HG03457 (cell line): Measurements from ENCODE around the gene ERC2.
"Not testable (repeated sequence)": the region's sequence is repeated elsewhere in the genome, so short reads cannot be mapped to it uniquely, and the experiment has no call there.

ENCODE experiments used
- ATAC-seq: cut with Tn5 transposase; IDR thresholded peaks from one replicate; pipeline ENCODE4 v1.9.1; 2021; ENCODE audit warnings: moderate number of reproducible peaks; ENCODE audit not compliant: unreplicated experiment

ERC2 gene

DNA sequence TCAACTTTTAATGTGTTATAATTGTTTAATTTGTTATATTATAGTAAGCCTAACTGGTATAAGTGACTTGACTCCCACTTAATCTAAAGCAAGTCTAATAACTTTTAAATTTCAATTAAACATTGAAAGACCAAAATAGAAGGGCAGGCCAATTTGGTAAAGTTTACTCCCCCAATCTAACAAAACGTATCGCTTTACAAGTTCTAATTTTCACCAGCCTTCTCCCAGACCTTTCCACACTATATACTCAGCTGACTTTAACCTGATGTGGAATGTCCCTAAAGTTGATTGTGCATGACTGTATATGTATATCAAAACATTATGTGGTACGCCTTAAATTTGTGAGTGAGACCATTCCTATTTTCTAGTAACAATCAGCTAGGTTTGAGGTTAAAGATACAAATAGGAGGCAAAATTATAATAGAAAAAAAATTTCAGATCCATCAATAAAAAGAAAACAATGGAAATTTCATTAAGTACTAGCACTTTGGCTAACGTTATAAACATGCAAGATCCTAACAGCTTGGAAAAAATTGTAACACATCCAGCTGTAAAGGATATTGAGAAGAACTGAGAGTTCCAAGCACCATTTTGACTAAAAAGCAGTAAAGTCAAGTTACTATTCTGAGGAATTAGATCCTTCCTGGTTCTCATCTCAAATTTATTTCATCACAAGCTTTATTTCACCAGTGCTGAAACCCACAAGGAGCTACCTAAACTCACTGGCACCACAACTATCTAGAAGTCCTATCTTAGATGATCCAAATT is 199.5 kb downstream of the ERC2 start:
- ATAC-seq = no peak

DNA sequence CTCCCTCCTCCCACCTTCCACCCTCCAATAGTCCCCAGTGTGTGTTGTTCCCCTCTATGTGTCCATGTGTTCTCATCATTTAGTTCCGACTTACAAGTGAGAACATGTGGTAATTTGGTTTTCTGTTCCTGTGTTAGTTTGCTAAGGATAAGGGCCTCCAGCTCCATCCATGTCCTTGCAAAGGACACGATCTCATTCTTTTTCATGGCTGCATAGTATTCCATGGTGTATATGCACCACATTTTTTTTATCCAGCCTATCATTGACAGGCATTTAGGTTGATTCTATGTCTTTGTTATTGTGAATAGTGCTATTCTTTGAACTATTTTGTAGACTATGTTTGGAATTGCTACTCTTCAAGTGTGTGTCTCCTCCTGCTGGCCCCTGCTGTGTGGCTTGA is 206.4 kb downstream of the ERC2 start:
- not testable (repeated sequence) for ATAC-seq

DNA sequence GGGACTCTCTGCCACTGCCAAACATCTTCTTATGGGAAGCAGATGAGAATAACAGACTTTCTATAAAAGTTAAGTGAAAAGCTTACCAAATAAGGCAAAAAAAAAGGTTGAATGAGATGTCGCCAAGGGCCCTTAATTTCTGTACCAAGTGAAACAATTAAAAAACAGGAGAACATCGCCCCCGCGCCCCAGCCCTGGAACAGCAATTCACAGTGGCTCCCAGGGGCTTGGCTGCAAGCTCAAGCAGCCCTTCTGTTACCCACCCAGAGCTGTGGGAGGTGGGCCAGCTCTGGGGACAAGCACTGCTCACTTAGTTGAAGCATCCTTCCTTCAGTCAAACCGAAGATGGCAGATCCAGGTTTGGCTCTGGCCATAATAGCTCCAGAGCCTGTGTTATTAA is 208.0 kb downstream of the ERC2 start:
- ATAC-seq = no peak

DNA sequence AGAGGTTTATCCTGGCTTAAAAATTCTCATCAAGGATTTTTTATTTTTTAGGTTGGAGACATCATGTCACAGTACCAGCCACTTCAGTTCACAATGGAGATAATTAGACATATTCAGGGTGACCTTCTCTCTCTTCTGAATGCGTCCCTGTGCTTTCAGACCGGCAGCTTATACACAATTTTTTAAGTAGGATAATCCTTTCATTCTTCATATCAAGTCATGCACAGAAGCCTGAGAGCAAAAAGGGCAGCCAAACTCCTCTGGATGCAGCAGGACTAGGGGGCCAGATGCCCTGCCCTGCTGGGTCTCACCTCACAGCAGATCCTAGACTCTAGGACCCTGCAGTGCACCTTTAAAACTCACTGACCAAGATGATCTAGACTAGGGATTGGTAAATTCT is 210.4 kb downstream of the ERC2 start:
- no peak for ATAC-seq

DNA sequence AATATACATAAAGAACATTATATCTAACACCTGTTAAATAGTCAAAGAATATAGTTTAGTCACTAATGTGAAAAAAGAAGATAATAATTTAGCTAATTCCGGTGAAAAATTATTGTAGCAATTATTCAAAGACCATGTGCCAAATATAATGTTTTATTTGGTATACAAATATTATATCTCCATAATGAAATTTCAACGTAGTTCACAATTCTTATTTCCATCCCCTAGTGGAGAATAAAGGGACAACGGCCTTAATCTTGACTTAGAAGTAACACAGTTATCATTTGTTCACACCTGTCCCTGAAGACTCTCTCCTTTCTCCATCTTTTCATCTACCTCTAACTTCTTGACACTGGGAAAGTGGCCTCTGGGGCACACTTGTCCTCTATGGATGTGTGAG is 213.4 kb downstream of the ERC2 start:
- no peak for ATAC-seq

DNA sequence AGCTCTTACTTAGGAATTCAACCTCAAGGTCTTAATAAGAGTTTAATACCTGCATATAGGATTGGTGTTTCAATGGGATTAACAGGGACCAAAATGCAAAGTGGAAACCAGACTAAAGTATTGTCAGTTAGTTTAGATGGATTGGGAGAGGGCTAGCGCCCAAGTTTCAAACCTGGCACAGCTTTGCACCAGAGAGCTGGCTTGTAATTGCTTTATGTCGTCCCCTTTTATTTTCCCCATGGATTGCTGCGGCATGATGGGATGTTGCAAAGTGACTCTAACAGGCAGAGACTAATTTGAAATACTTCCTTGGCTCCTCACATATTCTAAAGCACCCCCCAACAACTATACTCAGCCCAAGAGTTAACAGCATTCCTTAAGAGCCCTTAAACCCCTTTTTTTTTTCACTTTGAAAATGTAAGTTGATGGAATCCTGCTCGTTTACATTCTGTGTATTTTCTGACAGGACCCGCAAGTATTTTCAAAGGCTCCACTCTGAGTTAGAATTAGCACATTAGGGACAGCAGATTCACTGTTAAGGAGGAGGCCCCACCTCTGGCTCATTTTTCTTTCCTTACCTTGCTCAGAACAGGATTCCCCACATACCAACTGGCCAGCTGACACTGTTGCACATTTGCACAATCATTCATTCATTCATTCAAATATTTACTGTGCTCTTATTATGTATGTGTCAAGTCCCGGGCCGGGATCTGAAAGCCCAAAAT is 214.2 kb downstream of the ERC2 start:
- no peak for ATAC-seq

DNA sequence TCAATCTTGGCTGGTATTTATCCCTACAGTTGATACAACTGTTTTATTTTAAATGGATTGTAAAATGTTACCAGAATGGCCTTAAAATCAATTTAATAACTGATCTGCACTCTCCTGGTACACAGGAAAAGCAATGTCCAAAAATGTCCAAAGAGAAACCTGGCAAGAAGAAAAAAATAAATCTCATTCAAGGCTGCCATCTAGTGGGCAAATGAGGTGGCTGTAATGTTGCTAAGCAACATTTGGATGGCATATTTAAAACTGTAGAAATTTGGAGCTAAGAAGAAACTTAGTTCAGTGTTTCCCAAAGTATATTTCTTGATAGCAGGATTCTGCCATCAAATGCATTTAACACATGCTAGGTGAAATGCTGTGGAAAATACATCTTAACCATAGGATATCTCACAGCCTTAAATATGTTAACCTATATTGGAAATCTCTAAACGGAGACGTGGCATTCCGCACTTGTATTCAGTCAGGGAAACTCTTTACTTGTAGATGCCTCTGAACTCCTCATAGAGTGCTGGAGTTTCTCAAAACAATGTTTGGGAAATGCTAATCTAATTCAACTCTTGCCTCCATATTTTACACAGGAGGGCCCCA is 216.8 kb downstream of the ERC2 start:
- no peak for ATAC-seq

DNA sequence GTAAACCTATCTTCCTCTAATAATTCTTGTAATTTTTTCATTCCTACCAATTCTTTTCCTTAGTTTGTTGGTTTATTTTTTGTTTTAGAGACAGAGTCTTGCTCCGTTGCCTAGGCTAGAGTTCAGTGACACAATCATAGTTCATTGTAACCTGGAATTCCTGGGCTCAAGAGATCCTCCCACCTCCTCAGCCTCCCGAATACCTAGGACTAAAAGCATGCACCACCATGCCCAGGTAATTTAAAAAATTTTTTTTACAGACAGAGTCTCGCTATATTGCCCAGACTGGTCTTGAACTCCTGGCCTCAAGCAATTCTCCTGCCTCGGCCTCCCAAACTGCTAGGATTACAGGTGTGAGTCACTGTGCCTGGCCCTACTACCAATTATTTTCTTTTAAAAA is 220.2 kb downstream of the ERC2 start:
- ATAC-seq = no peak

DNA sequence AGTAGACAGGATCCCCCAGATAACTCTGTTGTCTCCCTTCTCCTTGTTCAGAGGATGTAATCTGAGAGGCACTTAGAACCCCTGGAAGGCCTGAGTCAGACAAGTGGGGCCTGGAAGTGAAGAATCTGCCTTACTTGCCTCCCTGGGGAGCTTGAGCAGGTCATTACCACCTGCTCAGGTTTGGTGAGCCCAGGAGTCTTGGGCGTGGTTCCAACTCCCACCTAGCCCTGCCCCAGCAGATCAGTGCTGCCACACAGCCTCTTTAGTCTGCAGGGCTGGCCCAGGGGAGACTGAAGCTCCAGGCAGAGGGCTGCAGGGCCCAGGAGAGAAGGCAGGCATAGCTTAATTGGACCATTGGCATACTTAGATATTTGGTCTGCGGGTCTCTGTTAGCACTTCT is 230.0 kb downstream of the ERC2 start:
- no peak for ATAC-seq

DNA sequence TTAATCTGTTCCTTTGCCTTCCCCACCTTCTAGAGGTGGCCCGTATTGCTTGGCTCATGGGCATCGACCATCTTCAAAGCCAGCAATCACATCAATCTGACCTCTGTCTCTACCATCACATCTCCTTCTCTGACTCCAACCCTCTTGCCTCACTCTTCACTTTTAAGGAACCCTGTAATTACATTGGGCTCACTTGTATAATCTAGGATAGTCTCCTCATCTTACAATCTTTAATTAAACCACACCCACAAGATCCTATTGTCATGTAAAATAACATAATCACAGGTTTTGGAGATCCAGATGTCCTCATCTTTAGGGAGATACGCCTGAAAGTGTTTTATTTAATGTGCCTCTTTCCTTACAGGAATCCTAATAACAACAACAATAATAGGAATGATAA is 234.5 kb downstream of the ERC2 start:
- no peak for ATAC-seq

DNA sequence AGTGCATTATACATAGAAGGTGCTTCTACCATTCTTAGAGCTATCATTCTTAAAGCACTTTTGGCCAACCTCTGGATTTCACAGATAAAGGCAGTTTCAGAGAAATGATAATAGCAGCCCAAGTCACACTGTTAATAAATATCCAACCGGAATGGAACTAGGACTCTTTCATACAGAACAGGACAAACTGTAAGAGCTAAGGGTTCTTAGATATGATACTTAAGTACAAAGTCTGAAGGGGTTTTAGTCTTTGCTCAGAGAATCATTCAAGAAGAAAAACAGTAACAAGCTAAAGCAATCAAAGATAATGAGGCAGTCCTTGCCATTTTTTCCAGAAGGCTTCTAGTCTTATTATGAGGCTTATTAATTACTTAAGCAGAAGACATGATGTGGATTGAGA is 239.0 kb downstream of the ERC2 start:
- no peak for ATAC-seq

DNA sequence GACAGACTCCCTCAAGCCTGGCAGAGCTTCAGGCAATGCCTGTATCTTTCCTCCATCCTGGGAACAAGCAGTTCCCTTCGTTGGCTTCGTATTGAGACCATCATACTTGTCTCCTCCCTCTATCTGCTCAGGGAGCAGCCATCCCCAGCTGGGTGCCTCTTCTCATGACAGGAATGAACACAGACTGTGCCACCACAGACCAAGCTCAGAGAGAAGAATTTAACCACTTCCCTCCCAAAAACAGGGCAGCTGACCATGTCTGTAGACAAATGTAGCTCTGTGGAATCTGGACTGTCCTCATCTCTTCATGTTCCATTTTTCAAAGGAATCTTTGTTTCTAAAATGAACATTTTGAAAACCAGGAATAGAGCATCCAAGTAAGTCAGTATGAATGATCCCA is 245.4 kb downstream of the ERC2 start:
- ATAC-seq = no peak

DNA sequence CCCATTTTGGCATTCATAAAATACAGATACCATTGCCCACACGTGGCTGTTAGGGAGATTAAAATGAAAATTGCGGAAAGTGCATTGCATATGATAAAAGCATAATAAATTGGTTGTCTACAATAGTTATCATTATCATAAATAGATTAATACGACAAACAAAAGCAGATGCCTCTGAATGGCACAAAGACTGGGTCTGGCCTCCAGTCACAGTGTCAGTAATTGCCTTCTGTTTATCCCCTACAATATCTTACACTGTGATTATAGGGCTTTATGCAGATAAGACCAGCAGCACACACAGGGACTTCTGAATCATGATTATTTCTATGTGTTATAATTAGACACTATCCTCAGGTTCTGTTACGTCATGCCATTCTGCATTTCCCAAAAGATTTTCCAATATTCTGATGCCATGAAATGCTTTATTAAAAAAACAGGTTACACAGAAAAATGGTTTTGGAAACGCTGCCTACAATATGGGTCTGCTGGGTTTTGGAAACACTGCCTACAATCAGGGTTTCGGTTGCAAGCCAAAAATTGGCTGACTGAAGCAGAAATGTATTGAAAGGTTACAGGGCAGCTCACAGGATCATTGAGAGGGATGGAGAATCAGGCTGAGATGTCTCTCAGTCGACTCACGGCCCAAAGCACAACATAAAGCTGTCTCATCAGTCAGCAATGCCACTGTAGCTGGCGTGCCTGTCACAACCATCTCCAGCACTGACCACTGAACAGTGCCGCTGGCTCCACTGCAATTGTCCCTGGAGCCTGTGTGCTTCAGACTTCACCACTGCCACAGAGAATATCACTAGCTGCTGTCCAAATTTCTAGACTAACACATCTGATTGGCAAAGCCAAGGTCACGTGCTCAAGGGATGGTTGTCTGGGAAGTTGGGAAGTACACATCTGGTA is 248.1 kb downstream of the ERC2 start:
- no peak for ATAC-seq

DNA sequence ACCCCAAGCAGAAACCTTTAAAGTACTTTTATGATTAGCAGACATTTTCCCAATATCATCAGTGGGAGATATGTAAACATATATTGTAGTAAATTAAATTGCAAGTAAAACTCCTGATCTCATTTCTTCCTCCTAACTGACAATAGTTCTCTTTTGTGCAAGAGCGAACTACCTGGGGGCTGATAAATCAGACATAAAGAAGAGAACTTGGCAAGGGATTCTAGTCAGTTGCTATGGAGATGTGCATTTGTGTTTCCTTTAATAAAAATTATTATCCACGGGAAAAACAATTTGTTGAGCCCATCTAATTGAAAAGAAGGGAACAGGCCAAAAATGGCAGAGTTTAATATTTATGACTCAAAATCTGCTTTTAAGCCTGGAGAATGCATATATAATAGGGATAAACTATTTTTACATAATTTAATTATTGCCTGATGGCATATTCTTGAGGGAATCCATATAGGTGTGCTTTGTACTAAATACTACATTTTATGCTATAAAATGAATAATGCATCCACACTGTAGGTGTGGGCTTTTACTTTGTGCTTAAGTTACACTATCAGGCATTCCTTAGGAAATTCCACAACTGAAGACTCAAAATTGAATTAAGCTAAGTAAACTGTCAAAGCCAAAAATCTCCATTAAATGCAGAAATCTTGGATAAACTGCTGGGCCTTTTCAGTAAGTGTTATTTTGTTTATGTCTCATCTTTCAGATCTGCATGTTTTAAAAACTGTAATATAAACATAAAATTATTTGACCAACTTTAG is 258.1 kb downstream of the ERC2 start:
- ATAC-seq = no peak

DNA sequence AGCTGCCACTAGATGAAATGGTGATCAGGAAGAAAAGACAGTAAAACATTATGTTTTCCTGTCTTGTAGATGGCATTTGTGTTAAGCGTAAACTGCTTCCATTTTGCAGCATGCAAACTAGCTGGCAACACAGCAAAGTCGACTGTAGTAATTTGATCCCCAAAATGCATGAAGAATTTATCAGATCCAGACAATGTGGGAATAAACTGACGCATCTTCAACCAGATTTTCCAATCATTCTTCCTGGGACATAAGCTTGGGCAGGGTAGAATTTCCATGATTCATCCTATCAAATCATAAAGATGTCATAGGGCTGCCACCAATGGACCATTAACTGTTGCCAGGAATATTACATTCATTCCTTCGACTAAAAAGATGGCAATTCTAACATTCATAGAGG is 260.3 kb downstream of the ERC2 start:
- no peak for ATAC-seq

DNA sequence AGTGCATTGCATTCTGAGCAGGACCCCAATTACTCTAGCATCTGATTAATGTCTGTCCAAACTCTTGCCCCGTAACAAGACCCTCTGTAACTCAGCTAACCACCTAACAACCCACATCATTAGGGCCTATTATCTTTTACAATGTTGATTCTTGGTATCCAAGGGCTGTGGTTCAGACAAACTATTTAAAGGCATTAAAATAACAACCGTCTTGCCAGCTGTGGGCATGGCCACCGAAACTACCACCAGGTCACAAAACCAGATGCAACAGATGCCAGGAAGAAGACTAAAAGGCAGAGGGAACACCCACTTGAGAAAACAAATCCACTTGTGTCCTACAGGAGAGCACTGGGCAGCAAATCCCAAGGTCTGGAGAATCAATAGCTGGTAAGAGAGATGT is 262.9 kb downstream of the ERC2 start:
- no peak for ATAC-seq

DNA sequence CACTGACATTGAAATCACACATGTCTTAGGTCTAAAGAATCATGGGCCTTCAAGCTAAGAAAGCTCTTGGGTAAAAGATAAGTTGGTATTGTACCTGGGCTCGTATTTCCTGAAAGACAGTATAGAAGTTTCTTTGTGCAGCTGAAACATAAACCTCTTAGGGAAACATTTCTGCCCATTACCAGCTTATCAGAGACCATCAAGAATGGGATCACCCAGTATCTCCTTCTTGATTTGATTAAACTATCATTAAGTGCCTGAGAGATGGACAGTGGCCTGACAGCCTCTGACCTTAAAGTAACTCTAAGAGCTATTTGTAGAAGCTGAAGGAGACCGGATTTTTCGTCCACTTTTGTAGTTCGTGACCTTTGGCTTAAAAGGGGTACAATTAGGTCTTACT is 265.3 kb downstream of the ERC2 start:
- ATAC-seq = no peak

DNA sequence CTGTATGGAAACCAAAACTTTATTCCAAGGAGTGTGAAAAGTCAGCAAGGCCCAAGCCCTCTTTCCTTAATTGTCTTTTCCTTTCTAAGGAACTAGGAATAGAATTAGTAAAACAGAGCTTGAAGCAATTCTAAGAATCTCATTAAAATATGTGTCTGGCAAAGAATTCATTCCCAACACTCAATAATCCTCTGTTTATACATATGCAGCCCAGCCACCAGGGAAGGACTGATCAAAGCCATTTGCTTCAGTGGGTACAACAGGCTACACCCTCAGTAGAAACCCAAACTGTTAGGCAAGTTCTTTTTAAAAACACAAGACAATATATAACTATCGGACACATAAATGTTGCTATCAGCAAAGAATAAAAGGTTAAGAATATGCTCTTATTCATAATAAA is 266.9 kb downstream of the ERC2 start:
- no peak for ATAC-seq

DNA sequence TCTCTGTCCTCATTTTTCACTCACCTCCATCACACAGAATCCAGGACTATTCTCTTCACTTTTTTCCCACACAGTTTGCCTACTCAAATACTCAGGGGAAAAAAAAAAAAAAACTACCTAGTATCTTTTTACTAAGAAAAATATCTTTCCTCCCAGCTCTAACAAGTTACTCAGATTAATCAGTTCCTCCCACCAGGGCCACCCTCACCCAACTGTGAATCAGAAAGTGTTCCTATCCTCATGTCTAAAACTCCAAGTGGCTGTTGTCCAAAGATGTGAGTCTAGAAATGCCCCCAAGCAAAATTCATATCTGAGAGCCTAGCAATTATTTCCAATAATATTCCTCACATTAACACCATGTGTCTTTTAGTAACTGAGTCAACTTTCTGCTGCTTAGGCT is 268.0 kb downstream of the ERC2 start:
- ATAC-seq = no peak

DNA sequence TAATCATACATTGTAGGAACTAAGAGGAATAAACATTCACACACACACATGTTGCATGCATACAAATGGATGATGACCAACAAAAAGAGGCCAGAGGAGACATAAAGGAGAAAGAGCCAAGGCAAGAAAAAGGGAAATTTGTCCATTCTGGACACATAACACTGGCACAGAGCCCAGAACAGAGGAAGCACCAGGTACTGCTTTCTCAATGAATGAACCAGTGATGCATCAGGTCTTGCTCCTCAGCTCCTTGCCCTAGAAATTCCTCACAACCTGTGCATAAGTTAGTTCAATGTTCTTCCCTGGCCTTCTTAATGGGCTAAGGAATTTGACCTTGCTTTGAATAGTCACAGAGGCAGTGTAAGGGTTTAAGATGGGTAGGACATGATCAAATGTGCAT is 270.3 kb downstream of the ERC2 start:
- no peak for ATAC-seq
